ENCODE measurements around the gene IGFBP2.

DNA sequence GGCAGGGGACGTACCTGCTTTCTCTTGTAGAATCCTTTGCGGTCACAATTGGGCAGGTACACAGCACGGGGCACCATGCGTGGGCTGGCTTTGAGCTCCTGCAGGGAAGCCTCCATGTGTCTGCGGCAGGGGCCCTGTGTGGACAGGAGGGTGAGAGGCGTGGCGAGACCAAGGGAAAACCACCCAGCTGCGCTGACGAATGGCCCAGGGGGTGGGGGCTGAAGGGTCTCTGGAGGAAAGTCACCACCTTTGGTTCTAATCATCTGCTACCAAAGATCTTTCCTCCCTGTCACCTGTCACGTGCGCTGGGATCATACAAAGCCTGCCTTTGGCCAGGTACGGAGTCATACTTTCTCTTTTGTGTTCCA is 44.9 kb downstream of the IGFBP2 start:
- TF ChIP-seq CTCF (IDR thresholded peaks at IDR 0.05) (no peak), POLR2A (IDR thresholded peaks at IDR 0.05) (no peak), POLR2AphosphoS5 (IDR thresholded peaks at IDR 0.05) (no peak)

All from breast epithelium (tissue), 3 donors.